Uterus (tissue), 4 donors: Measurements from ENCODE around the gene TPM4. TPM values are rescaled to one million over a fixed set of nuclear protein-coding genes. Genes with fewer than 3 reads are reported as not detected.
A peak's percentile ranks its signal among the peaks of the same experiment; 100 is the strongest.

Source experiments
- DNase-seq, 2 donors: peaks; one replicate each; pipeline ENCODE4 v3.0.0-alpha.2; 2019 to 2020
- H3K27ac ChIP-seq, 2 donors: fragments of 200-600 bp; sonication (generic); 1 replicate in 1 of 2; 2 replicates in 1 of 2; pipeline ENCODE4 v1.5.1; 2016 to 2018
- H3K27me3 ChIP-seq, 2 donors: fragments of 200-600 bp; sonication (generic); one replicate each; pipeline ENCODE4 v1.5.1; 2018 to 2019; ENCODE audit warnings: control low read depth in 1 of 2
- H3K36me3 ChIP-seq, 2 donors: fragments of 200-600 bp; sonication (generic); one replicate each; pipeline ENCODE4 v1.5.1; 2019; ENCODE audit warnings: control low read depth in 1 of 2
- H3K4me1 ChIP-seq, 2 donors: fragments of 200-600 bp; sonication (generic); one replicate each; pipeline ENCODE4 v1.5.1; 2018 to 2019; ENCODE audit warnings: control low read depth in 1 of 2
- H3K4me3 ChIP-seq, 2 donors: fragments of 200-600 bp; sonication (generic); 1 replicate in 1 of 2; 2 replicates in 1 of 2; pipeline ENCODE4 v1.5.1; 2018 to 2019; ENCODE audit warnings: mild to moderate bottlenecking in 1 of 2
- H3K9me3 ChIP-seq, 2 donors: fragments of 200-600 bp; sonication (generic); one replicate each; pipeline ENCODE4 v1.5.1; 2019; ENCODE audit warnings: control low read depth in 1 of 2
- POLR2A ChIP-seq, 2 donors: fragments of 450-650 bp; IDR thresholded peaks; one replicate each; pipeline ENCODE4 v1.6.1; 2016; ENCODE audit warnings: antibody characterized with exemption in 2 of 2, mild to moderate bottlenecking in 1 of 2, moderate library complexity in 1 of 2
- intact Hi-C: fragments of 100-400 bp; cut with DNase I; formaldehyde crosslinking; loops from one replicate; pipeline ENCODE4 v1.15.1; 2023; ENCODE audit warnings: low total_unique reads
- total RNA-seq, 4 donors: library from RNA; depleted of rRNA in 3 of 4; stranded (reverse); fragments of >200 nt in 3 of 4; gene quantifications; one replicate each; pipeline versions ENCODE4 v1.1.0 to v1.2.4, GENCODE V29; 2014 to 2023
- TF ChIP-seq, protein P1 (sequence below), 4 experiments: fragments of 200-600 bp in 2 of 4; fragments of 450-650 bp in 2 of 4; sonication (generic) in 2 of 4; IDR thresholded peaks; one replicate each; pipeline ENCODE4 v1.5.1; 2016 to 2019; ENCODE audit warnings: antibody characterized with exemption in 4 of 4, mild to moderate bottlenecking in 2 of 4, moderate library complexity in 1 of 4
- donor health status: DM: yes; HTN: yes; CAD: no.

The TPM4 gene
- total RNA-seq, 4 donors from 2014 or later: 423 to 862 (median 517) TPM

DNA sequence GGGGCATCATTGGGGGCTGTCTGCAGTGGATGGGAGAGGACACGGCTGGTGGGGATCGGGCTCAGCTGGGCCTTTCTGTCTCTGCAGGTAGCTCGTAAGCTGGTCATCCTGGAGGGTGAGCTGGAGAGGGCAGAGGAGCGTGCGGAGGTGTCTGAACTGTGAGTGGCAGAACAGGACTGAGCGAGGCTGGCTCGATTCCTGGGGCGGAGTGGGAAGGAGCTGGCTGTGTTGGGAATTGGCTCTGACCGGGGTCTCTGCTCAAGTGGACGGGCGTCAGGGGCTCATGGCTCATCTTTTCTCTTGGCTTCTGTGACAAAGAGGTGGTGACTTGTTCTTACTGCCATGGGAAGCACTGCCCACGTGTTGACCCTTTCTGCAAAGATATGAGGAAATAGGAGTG lies 11.6 kb downstream of the TPM4 start:
- Histone ChIP-seq H3K27ac (peak overlapping the region; percentile 52 to 100), H3K27me3 (no peaks in the 10 kb centered on the region), H3K9me3 (no peaks in the 10 kb centered on the region), H3K4me1 (peaks cover 19 to 25% of the 10 kb centered on the region in 2 donors), H3K4me3 (no peak overlapping the region), H3K36me3 (no peaks in the 10 kb centered on the region)
- no peak for TF ChIP-seq POLR2A (IDR thresholded peaks at IDR 0.05)
- TF ChIP-seq, protein P1, sequence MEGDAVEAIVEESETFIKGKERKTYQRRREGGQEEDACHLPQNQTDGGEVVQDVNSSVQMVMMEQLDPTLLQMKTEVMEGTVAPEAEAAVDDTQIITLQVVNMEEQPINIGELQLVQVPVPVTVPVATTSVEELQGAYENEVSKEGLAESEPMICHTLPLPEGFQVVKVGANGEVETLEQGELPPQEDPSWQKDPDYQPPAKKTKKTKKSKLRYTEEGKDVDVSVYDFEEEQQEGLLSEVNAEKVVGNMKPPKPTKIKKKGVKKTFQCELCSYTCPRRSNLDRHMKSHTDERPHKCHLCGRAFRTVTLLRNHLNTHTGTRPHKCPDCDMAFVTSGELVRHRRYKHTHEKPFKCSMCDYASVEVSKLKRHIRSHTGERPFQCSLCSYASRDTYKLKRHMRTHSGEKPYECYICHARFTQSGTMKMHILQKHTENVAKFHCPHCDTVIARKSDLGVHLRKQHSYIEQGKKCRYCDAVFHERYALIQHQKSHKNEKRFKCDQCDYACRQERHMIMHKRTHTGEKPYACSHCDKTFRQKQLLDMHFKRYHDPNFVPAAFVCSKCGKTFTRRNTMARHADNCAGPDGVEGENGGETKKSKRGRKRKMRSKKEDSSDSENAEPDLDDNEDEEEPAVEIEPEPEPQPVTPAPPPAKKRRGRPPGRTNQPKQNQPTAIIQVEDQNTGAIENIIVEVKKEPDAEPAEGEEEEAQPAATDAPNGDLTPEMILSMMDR (IDR thresholded peaks at IDR 0.05): no peak
- DNase-seq: no peak
- intact Hi-C loops: no loop called here

DNA sequence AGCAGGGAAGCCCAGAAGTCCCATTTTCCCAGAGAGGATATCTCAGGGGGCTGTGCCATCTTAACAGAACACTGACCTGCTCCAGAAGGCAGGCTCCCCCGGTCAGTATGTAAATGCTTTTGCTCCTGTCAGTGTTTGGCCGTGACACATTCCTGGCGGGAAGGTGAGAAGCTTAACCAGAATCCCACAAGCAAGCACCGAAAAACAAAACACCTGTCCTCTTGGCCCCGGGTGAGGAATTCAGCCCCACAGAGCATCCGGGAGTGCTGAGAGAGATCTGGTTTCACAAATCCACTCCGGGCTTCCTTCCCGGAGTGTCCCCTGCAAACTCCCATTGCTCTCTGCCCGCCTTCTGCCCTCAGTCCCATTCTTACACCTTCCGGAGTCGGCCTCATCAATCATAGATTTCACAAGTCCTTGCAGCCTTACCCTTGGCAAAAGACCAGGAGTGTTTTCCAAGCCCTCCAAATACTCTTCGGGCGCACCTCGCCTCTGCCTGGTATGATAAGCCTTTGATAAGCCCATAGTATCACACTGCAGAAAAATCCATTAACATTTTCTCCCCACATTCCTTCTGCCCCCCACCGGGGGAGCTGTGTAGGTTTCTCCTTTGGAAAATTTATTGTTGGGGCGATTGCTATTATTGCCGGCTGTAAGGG lies 12.2 kb downstream of the TPM4 start:
- TF ChIP-seq, protein P1 (IDR thresholded peaks at IDR 0.05): no peak
- TF ChIP-seq POLR2A (IDR thresholded peaks at IDR 0.05): no peak
- no peaks in the 10 kb centered on the region for H3K27me3 ChIP-seq
- no peak overlapping the region for H3K4me3 ChIP-seq
- H3K36me3 ChIP-seq: no peaks in the 10 kb centered on the region
- no peaks in the 10 kb centered on the region for H3K9me3 ChIP-seq
- peak overlapping the region; percentile 52 to 100 for H3K27ac ChIP-seq
- peak in 1 of 2 donors; percentile 59 for DNase-seq
- intact Hi-C loops: no loop called here
- H3K4me1 ChIP-seq: peaks cover 19 to 21% of the 10 kb centered on the region in 2 donors

DNA sequence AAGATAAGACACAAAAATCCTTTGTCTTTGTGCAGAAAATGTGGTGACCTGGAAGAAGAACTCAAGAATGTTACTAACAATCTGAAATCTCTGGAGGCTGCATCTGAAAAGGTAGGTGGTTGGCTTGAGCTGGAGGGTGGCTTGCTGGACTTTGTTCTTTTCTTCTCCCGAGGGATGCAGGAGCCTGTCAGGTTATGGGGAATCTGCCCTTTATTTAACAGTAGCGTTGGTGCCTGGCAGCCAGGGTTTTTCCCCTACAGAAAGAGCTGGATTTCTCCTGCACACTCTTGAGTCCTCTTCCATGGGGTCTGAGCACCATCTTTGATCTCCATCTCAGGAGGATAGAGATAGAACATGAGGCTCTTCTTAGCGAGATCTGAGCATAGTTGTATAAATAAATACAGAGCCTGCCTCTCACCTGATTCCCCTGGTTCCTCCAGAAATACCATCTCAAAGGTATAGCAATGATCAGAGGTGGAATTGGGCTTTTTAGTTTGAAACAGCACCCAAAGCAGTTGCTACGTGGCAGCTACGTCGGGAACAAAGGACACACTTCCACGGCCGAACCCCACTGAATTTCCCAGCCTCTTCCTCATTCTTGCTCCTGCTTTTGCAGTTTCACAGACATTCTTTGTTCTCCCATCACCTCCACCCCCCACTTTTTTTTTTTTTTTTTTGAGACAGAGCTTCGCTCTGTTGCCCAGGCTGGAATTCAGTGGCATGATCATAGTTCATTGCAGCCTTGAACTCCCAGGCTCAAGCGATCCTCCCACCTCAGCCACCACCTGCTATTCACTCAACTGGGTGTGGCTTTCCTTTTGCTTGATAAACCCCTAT lies 12.9 kb downstream of the TPM4 start:
- Histone ChIP-seq H3K4me1 (peaks cover 19 to 20% of the 10 kb centered on the region in 2 donors), H3K4me3 (no peak overlapping the region), H3K27ac (peak overlapping the region; percentile 22 to 100), H3K27me3 (no peaks in the 10 kb centered on the region), H3K36me3 (no peaks in the 10 kb centered on the region), H3K9me3 (no peaks in the 10 kb centered on the region)
- TF ChIP-seq, protein P1 (IDR thresholded peaks at IDR 0.05): no peak
- no peak for TF ChIP-seq POLR2A (IDR thresholded peaks at IDR 0.05)
- no peak for DNase-seq
- intact Hi-C loops: no loop called here

DNA sequence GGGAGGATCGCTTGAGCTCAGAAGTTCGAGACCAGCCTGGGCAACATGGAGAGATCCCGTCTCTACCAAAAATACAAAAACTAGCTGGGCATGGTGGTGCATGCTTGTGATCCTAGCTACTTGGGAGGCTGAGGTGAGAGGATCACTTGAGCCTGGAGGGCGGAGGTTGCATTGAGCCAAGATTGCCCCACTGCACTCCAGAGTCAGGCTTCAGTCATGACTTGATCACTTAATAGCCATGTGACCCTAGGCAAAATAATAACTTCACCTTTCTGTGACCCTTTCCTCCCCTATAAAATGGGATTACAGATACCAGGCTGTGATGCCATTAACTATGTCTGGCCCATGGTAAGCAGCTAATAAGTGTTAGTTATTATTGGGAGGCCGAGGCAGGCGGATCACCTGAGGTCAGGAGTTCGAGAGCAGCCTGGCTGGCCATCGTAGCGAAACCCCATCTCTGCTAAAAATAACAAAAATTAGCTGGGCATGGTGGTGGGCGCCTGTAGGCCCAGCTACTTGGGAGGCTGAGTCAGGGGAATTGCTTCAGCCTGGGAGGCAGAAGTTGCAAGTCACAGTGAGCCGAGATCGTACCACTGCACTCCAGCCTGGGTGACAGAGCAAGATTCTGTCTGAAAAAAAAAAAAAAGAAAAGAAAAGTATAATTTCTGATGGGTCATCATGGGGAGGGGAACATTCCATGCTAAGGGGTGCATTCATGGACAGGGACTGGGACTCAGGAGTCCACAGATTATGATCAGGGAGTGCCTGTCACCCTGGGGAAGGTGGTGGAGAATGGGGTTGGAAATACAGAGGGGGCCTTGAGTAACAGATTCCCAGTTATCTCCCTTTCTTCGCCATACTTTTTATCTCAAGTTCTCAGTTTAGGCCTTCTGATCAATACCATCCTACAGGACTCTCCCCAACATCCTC lies 15.5 kb downstream of the TPM4 start:
- Histone ChIP-seq H3K27me3 (no peaks in the 10 kb centered on the region), H3K4me1 (peaks cover 12 to 17% of the 10 kb centered on the region in 2 donors), H3K36me3 (no peaks in the 10 kb centered on the region), H3K9me3 (no peaks in the 10 kb centered on the region), H3K27ac (peak overlapping the region in 1 of 2 donors; percentile 11), H3K4me3 (no peak overlapping the region)
- TF ChIP-seq, protein P1 (IDR thresholded peaks at IDR 0.05): no peak
- TF ChIP-seq POLR2A (IDR thresholded peaks at IDR 0.05): no peak
- intact Hi-C loops: no loop called here
- DNase-seq: no peak
